GM12865 (cell line): ENCODE results near the gene ORM1.

Experiments used
- DNase-seq: peaks from one replicate; pipeline ENCODE4 v3.0.0; 2010; ENCODE audit warnings: low read depth
- H3K4me3 ChIP-seq: 2 replicates; pipeline ENCODE4 v1.5.1; 2011; ENCODE audit warnings: mild to moderate bottlenecking, low read depth, low read length, control low read depth
- CTCF ChIP-seq: IDR thresholded peaks from 2 replicates; pipeline ENCODE4 v1.5.1; 2011; ENCODE audit warnings: low read length, control low read depth, low read depth, inconsistent platforms; ENCODE audit not compliant: insufficient read depth; ENCODE audit errors: missing control alignments

ORM1 gene

DNA sequence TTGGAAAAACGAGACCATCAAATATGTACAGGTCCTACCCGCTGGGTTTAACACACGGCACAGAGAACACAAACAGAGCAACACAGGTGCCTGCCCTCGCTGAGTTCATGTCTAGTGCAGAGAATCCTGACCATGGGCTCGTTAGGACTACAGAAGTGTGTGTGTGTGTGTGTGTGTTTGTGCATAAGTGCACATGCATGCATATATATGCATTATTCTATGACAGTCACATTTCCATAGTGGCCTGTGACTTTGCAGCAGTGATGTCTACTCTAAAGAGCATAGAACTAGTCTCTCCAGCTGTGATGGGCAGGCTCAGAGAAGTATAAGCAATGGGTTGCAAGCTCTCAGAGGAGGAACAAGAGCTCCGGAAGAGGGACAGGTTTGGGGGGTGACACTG lies 34.5 kb downstream of the ORM1 start:
- no peak for DNase-seq
- TF ChIP-seq CTCF = no peak
- H3K4me3 ChIP-seq = no peak overlapping the region

DNA sequence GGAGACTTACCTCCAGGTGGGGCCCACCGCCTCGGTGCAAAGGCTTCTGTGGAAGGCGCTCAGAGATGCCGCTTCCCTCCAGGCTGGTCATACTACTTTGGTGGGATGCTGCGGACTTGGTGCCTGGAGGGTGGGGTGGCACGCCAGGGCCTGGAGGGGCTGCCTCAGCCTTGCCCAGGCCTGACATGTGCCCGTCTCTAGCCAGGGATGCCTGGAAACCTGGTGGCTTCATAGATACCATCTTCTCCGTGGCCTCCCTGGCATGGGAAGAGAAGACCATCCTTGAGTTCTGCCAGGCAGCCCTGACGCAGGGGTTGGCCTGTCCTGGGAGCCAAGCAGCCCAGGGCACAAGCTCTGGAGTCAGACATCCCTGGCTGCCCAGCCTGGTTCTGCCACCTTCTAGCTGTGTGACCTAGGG lies 35.0 kb downstream of the ORM1 start:
- H3K4me3 ChIP-seq = no peak overlapping the region
- no peak for TF ChIP-seq CTCF
- DNase-seq = no peak

DNA sequence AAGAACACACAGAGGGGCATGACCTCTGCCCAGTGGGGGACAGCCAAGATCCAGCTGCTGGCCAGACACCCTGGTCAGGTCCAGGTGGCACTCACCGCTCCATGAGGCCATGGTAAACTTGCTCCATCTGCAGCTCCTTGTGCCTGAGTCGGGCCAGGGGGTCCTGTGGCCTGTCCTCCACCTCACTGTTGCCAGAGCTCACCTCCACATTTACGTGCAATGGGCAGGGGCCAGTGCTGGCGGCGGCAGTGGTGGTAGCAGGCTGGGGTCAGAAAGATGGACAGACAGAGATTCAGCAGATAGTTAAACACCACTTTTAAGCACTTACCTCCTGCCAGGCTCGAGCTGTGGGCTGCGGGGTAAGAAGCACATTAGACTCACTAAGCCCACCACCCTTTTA lies 36.9 kb downstream of the ORM1 start:
- TF ChIP-seq CTCF = no peak
- no peak overlapping the region for H3K4me3 ChIP-seq
- DNase-seq = no peak

GRCh38 chr9:114361542-114361941 lies 38.6 kb downstream of the ORM1 start:
- no peak overlapping the region for H3K4me3 ChIP-seq
- no peak for TF ChIP-seq CTCF
- no peak for DNase-seq

DNA sequence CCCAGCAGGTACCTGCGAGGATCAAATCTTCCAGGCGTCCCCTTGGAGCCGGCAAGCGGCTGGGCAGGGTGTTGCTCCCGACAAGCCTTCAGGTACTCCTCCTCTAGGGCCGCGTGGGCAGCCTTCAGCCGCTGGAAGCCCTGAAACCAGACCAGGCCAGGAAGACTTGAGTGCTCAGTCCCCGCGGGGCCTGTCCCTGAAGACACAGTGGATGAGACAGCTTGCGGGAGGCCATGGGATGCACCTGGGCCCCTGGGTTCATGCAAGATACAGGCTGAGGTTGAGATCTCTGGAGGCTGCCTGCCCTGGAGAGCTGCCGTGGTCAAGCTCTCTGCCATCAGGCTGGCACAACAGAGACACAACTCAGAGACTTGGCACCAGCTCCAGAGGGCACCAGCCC lies 39.5 kb downstream of the ORM1 start:
- no peak for TF ChIP-seq CTCF
- DNase-seq = no peak
- H3K4me3 ChIP-seq = no peak overlapping the region

DNA sequence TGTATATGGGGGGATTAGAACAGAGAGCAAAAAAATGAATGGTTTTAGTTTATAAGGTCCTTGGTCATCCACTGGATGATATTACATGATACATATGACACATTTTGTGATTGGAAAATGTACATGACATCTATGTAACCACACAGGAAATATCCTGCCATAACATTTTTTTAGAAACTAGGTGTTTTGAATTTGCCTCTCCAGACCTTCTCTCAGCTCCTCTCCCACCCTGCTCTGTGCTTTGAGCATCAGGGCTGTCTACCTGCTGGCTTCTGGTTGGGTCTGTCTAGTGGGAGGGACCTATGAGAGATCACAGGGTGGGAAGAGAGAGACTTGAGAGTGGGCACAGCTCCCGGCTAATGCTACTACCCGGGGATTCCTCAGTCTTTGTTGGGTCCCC lies 40.5 kb downstream of the ORM1 start:
- no peak for TF ChIP-seq CTCF
- DNase-seq = no peak
- H3K4me3 ChIP-seq = no peak overlapping the region

DNA sequence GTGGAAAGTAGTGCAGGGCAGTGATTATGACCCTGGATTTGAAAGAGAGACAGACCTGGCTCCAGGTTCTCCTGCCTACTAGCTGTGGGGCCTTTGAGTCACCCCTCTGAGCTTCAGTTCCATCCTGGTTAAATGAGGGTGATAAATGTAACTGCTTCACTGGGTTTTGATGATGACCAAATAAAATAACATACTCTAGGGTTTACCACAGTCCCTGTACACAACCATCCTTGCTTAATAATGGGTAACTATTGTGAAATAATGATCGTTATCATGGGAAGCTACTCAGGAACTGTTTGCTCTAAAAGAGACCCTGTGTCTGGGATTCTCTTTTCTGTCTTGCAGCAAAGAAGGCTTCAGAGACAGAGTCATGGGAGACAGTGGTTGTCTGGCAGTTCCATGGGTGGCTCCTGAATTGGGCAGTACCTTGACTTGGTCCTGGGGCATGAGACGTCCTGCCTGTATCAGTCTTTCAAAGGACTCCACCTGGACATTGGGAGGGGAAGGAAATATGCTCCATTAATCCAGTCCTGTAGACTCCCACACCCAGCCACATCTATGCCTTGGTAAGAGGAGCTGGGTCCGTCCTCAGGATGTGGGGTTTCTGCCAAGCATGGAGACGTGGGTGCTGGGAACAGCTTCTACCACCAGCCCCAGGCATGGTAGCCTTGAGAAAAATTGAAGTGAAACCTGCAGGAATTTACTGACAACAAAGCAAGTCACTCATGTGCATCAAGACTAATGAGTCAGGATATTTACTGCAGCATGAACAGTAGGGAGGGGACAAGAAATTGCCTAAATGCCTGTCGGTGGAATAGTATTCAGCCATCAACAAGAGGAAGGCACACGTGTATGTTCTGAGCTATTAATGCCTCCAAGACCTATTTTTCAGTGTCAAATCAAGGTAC lies 41.5 kb downstream of the ORM1 start:
- peak; percentile 32 for DNase-seq
- H3K4me3 ChIP-seq = no peak overlapping the region
- TF ChIP-seq CTCF = no peak
